ENCODE data around the gene TNS3.

DNA sequence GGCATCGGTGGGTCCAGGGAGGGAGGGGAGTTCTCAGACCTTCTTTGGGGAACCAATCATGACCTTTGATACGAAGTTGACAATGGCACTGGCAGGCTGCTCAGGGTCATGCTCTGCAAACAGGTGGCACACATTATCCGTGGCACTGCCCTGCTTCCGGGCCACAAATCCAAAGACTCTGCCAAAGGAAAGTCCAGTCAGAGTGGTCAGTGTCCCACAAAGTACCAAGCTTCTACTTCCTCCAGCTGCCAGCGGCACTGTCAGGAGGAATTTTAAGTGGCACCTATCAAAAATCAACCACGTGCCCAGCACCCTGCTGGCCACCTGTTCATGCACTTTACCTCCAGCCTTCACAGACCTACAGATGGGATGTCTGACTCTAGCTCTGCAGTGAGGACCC is 303.9 kb downstream of the TNS3 start:
- TF ChIP-seq, protein P1, sequence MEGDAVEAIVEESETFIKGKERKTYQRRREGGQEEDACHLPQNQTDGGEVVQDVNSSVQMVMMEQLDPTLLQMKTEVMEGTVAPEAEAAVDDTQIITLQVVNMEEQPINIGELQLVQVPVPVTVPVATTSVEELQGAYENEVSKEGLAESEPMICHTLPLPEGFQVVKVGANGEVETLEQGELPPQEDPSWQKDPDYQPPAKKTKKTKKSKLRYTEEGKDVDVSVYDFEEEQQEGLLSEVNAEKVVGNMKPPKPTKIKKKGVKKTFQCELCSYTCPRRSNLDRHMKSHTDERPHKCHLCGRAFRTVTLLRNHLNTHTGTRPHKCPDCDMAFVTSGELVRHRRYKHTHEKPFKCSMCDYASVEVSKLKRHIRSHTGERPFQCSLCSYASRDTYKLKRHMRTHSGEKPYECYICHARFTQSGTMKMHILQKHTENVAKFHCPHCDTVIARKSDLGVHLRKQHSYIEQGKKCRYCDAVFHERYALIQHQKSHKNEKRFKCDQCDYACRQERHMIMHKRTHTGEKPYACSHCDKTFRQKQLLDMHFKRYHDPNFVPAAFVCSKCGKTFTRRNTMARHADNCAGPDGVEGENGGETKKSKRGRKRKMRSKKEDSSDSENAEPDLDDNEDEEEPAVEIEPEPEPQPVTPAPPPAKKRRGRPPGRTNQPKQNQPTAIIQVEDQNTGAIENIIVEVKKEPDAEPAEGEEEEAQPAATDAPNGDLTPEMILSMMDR (IDR thresholded peaks at IDR 0.05; ENCODE audit: low read depth, low read length), result no peak
- TF ChIP-seq, protein P2, sequence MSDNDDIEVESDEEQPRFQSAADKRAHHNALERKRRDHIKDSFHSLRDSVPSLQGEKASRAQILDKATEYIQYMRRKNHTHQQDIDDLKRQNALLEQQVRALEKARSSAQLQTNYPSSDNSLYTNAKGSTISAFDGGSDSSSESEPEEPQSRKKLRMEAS (IDR thresholded peaks at IDR 0.05; ENCODE audit: low read depth, low read length), result no peak
- TF ChIP-seq POLR2A (IDR thresholded peaks at IDR 0.05; ENCODE audit: extremely low read depth, insufficient read length), result no peak
